GM18517 (cell line): ENCODE results near the gene ITIH3.

ENCODE experiments used
- ATAC-seq: cut with Tn5 transposase; IDR thresholded peaks from one replicate; pipeline ENCODE4 v1.9.1; 2021; ENCODE audit warnings: mild to moderate bottlenecking, moderate library complexity; ENCODE audit not compliant: unreplicated experiment

Gene ITIH3

GRCh38 chr3:52792961-52793695, 1.5 kb upstream of the ITIH3 start:
- no peak for ATAC-seq

DNA sequence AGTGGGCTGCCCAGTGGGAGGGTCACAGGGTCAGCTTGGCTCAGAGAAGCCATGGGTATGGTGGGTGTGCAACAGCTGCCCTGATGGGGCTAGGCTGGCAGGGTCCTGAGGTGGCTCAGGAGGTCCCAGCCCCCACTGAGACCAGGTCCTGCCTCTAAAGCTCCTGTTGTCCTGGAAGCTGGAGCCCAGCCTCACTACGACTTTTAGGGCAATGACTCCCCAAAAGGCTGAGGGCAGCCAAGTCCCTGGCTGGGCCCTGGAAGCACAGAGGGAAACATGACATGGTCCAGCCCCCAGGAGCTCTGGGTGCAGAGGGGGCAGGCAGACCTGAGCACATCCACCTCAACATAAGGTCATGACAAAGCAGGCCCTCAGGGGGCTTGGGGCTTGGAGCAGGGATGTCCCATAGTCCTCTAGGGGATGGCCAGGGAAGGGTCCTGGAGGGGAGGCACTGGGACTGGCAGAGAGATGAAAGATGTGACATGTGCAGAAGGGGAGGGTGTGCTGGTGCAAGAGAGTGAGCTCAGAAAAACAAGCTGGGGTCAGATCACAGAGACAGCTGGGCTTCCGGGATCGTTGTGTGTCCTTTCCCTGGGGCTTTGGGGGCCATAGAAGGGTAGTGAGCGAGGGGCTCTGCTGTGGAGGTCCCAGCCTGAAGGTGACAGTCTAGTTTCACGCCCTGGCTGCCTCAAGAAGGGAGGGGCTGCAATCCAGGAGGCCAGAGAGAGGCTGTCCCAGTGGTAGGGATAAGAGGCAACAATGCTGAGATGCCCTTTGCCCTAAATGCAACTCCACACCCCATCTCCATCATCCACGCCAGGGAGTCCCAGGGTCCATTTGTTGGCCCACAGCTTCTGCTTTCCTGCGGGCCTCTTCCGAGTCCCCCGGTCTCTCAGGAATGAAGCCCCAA, 639 bp upstream of the ITIH3 start:
- ATAC-seq: no peak

GRCh38 chr3:52795298-52795900, 803 bp downstream of the ITIH3 start:
- ATAC-seq: no peak

DNA sequence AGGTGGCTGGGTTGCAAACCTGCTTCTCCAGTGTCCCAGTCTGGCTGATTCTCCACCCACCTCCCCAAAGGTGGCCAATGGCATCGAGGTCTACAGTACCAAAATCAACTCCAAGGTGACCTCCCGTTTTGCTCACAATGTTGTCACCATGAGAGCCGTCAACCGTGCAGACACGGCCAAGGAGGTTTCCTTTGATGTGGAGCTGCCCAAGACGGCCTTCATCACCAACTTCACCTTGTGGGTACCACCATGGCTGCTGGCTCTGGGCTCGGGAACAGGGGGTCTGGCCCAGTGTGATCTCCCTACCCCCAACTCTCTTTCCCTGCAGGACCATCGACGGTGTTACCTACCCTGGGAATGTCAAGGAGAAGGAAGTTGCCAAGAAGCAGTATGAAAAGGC, 1.8 kb downstream of the ITIH3 start:
- ATAC-seq: no peak

GRCh38 chr3:52798376-52798977, 3.9 kb downstream of the ITIH3 start:
- no peak for ATAC-seq

DNA sequence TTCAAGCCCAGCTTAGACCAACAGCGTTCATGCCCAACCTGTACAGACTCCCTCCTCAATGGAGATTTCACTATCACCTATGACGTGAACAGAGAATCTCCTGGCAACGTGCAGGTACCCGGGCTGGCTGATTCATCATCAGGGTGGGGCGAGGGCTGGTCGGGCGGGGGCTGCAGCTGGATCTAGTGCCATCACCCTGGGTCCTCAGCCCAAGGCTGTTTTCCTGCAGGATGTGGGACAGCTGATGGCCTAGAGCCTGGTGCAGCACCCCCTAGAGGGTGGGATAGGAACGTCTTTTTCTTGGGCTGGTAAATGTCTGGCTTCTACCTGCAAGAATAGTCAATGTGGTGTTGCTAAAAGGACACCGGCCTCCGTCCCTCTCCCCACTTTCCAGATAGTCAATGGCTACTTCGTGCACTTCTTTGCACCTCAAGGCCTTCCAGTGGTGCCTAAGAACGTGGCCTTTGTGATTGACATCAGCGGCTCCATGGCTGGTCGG, 4.4 kb downstream of the ITIH3 start:
- ATAC-seq: no peak

- no peak for ATAC-seq
Observed at GRCh38 chr3:52800079-52800478, 5.5 kb downstream of the ITIH3 start.

DNA sequence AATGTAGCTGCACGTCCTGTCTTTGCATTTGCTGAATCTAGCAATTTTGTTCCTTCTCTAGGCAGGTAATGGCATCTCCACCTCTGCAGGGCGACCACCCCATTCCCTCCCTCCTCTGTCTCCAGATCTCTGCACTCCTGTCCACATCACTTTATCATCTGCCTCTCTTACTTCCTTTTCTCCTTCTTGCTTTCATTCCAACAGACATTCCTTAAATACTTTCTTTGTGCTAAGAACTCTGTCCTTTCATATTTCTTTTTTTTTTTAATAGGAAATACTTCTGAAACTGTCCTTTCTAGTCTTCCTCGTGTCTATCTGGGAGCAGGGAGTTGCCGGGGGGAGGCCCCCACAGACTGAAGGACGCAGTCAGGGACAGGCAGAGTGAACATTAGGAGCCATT, 7.2 kb downstream of the ITIH3 start:
- ATAC-seq: no peak

- no peak for ATAC-seq
Observed at GRCh38 chr3:52805270-52806039, 10.9 kb downstream of the ITIH3 start.

- ATAC-seq: no peak
Observed at GRCh38 chr3:52809149-52809548, 14.6 kb downstream of the ITIH3 start.

DNA sequence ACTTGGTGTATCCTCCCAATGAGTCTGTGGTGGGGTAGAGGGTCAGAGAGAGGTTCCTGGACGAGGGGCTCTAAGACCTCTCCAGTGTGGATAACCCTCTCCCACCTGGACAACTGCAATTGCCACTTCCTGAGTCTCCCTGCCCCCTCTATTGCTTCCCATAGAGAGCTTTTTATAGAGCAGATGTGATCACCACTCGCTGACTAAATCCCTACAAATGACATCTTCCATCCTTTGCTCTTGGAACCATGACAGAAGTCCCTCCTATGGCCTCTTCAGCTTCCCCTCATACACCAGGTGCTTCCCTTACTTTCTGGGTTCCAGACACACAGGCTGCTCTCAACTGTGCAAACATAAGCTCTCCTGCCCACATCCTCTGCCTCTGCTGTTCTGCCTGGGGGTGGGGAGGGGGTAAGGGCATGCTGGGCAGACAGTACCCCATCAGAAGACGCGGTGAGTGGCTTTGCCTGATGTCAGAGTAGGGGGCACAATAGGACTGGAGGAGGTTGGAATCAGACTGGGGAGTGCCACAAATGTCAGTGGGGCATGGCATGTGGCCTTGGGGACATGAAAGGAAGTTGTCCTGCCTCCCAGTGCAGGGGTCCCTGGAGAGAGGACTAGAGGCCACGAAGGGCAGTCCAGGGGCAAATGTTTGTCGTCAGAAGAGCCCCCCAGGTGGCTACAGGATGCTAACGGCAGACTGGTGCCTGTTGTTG, 15.2 kb downstream of the ITIH3 start:
- ATAC-seq: no peak

- ATAC-seq: no peak
Observed at GRCh38 chr3:52810923-52811322, 16.3 kb downstream of the ITIH3 start.

- ATAC-seq: no peak
Observed at GRCh38 chr3:52811452-52812011, 16.9 kb downstream of the ITIH3 start.

DNA sequence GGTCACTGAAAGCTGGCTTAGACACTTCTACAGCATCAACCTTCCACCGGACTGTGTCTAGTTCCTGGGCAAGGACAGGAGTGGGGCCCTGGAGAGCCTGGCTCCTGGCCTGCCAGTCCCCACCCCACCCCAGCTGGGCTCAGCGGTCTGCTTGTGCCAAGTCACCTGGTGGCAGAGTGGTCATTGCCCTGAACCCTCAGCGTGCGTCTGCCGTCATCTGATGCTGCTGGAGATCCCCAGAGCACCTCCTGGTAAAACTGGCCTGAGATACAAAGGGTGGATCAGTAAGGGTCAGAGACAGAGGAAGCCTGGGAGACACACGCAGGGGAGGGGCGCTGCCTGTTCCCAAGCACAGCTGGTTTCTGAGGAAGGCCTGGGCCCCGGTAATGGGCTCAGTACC, 19.2 kb downstream of the ITIH3 start:
- no peak for ATAC-seq

- ATAC-seq: no peak
Observed at GRCh38 chr3:52816199-52816598, 21.6 kb downstream of the ITIH3 start.

- ATAC-seq: no peak
Observed at GRCh38 chr3:52816654-52817053, 22.1 kb downstream of the ITIH3 start.

DNA sequence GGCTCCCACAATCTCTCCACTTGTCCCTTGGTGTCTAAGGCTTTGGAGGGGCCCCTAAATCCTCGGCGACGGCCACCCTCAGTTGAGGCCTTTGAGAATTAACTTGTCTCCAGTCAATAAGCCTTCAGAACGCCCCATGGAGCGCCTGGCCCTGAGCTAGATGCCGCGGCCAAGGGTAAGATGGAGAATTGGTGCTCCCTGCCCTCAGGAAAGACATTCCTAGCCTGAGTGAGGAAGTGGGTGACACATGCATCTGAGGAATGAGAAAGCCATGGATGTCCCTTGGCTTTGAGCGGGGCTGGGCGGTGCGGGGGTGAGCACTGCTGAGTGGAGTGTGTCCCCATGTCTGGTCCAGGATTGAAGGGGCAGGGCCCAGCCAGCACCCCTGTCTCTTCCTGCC, 22.6 kb downstream of the ITIH3 start:
- no peak for ATAC-seq

- ATAC-seq: no peak
Observed at GRCh38 chr3:52817860-52818259, 23.3 kb downstream of the ITIH3 start.

- ATAC-seq: no peak
Observed at GRCh38 chr3:52819936-52820335, 25.3 kb downstream of the ITIH3 start.
